HG03025 (cell line): ENCODE results near the gene ZNF775.
"Not testable (repeated sequence)": the region's sequence is repeated elsewhere in the genome, so short reads cannot be mapped to it uniquely, and the experiment has no call there.

Experiments
- ATAC-seq: cut with Tn5 transposase; IDR thresholded peaks from one replicate; pipeline ENCODE4 v1.9.1; 2021; ENCODE audit warnings: mild to moderate bottlenecking, moderate library complexity; ENCODE audit not compliant: unreplicated experiment, low FRiP score

ZNF775 gene

DNA sequence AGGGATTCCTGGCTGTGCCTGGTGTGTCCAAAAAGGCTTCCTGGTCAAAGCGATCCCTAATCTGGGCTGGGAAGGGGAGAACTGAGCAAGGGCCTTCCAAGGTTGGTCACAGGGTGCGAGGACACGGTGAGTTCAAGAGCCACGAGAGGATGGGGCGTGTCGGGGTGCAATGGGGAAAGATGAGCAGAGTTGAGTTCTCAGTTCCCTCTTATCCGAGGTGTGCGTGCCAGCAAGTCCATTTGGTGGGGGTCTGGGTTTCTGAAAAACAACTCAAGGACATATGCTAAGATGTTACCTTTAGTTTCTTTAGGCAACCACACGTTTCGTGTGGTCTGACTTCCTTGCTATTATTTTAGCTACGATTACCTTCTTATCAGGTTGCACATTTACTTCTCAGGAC, 1.3 kb downstream of the ZNF775 start:
- ATAC-seq: peak; percentile 17

DNA sequence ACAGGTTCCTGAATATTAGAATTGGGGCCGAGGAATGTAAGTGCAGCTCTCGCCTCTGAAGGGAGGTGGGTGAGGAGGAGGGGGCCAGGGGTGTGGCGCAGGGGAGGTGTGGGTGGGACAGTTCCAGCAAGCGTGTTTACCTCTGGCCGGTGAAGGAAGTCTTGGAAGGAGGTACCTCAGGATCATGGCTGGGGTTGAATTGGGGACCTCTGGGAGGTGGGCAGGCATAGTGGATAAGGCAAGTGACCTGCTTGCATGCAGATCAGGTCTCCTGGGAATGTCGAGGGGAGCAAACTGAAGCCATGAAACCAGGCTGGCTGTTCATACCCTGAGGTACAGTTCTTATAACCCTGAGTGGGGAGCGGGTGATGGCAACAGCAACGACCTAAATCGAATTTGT, 2.0 kb downstream of the ZNF775 start:
- no peak for ATAC-seq

DNA sequence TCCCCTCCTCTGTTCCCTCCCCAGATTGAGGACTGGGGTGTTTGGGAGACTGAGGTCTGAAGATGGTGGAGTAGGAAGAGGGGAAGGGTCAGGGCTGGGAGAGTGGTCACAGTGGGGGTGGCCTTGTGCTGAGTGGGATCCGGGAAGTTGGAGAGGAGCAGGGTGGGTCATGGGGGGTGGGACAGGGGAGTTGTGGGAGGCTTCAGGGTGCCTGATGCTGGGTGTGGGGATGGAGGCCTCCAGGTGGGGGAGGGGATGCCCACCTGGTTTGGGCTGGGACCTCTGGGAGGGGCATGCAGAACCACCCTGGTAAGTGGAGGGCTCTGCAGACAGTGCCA, 2.6 kb downstream of the ZNF775 start:
- ATAC-seq: no peak

DNA sequence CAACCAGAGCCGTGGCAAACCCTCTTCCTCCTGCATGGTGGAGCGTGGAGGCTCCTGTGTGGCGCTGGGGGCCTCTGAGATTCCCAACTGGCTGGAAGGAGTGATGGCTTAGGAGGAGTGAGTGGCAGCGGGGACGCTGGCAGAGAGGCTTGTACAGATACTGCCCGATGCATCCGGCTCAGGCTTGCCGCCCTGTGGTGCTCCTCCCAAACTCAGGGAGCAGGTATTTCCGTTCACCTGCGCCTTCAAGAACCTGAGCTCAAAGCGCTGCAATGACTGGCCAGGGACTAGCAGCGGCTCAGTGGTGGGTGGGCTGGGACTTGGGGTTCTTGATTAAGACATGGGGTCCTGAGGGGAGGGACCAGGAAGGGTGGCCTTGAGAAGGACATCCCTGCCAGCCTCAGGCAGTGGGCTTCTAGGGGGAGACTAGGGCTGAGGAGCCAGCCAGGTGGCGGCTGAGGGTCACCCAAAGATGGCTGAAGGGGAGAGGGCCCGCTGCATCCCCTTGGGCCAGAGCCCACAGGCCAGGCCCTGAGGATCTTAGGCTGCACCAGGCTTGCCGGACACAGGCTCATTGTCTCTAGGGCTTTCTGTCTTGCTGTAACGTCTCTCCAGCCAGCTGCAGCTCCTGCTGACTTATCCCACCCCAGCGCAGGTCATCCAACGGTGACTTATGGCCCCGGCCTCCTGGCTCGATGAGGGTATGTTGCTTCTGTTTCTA, 3.2 kb downstream of the ZNF775 start:
- ATAC-seq: no peak

DNA sequence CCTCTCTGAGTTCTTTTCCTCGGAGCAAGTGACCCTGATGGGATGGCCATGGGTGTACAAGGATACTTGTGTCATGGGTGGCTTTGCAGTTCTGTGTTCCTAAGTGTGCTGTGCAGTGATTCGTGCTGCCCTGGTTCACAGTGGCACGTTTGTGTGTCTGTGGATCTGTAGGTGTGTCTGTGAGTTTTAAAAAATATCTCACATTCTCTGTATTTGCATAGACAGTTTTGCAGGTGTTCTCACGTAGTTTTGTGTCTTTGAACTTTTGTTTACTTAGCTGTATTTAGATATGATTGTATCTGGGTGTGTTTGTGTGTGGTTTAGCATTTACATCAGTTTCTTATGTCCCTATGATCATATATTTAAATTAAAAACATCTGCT, 3.7 kb downstream of the ZNF775 start:
- no peak for ATAC-seq

DNA sequence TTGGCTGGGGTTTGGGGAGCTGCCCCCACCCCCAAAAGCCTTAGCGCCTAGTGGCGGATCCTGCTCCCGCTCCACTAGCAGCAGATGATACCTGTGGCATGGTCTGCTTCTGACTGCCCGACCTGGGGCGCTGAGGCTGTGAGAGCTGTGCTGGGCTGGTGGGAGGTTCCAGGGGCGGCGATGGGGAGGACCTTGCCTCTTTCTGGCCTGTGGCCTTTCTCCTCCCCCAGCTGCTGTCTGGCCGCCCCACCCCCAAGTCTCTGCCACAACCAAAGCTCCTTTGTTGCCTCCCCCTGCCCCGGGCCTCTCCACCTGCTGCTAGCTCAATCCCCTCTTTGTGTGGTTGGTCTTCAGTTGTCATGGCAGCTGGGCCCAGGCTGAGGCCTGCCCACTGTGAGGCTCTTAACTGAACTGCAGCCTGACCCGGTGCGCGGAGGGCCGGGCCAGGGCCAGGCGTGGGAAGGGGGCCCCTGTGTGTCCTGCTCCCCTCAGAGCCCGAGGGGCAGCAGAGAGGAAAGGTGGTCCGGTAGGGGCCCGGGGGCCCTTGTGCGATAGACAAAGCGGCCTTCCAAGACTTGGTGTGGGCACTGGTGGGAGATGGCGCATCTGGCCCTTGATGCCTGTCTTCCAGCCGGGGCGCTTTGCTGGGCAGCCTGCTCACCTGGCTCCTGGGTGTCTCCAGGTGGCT, 4.7 kb downstream of the ZNF775 start:
- no peak for ATAC-seq

DNA sequence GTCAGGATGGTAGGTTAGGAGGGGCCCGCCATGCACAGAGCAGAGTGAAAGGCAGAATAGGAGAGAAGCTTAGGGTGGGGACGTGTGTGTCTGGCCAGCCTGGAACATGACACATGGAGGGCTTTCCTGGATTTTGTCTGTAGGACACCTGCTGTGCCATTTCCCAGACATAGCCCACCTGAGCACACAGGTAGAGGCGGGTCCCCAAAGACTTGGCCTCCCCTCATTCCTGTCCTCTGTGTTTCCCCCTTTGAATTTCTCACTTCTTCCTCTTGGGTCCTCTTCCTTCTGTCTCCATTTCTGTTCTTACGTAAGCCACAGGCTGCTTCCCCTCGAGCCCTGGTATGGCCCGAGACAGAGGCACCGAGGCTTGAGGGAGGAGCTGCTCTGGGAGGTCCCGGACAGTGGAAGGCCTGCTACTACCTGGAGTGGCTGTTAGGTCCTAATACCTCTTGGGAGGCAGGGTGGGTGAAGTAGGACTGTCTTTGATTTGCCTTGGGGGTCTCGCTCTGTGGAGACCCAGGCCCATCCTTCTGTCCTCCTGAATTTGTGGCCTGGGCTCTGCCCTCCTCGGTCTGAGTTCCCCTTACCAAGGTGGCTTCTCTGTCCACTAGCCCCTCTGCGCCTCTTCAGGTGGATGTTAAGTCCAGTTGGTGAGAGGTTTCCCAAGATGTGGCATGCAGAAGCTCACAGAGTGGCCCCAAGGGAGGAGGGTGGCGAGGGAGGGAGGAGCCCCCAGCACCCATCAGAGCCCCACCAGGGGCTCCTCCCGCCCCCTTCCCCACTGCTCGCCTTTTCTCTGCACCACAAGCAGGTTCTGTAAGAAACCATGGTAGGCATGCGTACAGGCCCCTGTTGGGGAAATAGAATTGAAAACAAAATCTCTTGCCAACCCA, 5.5 kb downstream of the ZNF775 start:
- ATAC-seq: no peak

DNA sequence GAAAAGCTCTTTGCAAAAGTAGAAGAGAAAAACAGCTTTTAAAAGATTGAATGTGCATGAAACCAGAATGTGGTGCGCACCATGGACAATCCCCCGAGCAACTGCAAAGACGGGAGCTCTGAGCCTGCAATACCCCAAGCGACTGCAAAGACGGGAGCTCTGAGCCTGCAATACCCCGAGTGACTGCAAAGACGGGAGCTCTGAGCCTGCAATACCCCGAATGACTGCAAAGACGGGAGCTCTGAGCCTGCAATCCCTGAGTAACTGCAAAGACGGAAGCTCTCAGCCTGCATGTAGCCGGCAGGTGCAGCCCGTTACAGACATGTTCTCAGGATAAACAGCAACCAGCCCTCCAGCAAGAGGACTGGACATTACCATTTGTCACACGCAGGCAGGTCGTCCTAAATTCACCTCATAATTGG, 6.2 kb downstream of the ZNF775 start:
- no peak for ATAC-seq

DNA sequence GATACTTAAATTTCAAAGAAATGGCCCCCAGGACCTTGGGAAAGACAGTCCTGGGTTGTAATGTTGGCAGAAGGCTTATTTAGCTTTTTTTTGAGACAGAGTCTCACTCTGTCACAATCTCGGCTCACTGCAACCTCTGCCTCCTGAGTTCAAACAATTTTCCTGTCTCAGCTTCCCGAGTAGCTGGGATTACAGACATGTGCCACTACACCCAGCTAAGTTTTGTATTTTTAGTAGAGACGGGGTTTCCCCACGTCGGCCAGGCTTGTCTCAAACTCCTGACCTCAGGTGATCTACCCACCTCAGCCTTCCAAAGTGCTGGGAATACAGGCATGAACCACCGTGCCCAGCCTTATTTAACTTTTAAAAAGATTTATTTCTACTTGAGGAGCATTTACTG, 6.8 kb downstream of the ZNF775 start:
- not testable (repeated sequence) for ATAC-seq

DNA sequence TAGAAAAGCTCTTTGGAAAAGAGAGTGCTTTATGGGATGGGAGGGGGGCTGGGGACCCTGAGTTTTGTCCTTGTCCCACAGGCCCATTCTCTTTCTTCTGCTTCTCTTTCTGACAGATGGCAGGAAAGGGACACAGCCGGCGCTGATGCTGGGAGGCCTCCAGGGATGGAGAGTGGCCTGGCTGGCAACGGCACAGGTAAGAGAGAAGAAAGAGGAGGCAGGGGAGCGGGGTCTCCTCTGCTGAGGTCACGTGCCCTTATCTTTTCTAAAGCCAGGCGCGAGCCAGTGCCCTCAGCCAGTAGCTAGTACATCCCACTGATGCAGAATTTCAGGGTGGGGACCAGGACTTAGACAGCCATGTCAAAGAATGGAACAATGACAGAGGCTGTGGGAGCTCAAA, 9.2 kb downstream of the ZNF775 start:
- ATAC-seq: no peak

DNA sequence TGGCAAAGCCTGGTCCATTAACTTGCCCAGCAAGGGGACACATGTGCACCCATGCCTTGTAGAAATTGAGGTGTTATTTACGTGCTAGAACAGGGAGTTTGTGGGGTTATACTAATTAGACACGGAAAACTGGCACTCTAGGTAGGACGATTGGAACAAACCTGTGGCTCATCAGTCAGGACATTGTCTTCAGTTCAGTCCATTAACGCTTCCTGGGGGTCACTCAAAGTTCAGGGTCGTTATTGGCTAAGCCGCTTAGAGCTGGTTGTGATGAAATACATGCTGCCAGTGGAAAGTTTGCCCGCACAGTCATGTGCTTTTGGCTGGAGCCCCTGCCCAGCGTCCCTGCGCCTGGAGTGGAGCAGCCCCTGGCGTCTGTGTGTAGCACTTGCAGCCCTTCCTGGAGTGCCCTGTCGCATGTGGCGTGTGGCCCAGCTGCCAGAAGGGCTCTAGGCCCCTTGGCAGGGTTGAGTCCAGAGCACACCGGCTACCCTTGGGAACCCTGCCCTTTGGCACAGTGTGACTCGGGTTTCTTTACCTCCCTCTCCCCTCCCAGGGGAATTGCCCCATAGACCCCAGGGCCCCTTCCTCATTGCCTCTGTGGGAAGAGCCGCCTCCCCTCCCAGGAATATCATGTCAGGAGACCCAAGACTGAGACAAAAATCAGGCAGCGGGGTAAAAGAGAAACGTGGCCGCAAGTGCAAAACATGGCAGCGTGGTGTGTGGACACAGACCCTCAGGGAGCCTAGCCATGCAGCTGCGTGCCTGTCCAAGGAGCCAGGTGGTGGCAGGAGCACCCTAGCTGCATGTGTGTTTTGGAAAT, 9.8 kb downstream of the ZNF775 start:
- ATAC-seq: no peak

DNA sequence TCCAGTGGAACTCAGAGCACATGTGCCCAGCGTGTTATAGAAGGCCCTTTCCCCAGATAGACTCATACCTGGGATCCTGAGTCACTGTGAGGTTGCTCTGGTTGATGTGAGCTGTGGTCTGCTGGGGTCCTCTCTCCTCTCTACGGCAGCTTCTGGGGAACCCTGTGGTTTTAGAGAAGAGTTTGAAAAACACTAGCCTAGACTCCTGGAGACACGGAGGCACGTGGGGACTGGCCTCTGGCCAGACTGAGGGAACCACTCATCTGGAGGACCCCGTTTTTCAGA, 10.3 kb downstream of the ZNF775 start:
- no peak for ATAC-seq

DNA sequence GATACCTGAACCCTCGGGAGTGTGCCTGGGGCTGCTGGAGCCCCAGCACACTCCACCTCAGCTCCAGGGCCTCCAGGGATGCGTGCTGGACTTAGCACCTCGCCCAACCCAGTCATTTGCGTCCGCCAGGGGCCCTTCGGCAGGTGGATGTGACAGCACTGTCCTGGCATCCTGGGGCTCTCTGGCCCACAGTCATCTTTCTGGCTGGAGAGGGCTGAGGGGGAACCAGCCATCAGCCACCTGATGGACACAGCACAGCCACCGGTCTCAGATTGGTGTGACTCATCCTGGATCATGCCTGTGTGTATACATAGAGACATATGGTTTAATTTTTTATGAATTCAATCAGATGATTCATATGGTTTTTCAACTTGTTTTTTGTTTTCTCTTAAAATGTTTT, 11.1 kb downstream of the ZNF775 start:
- ATAC-seq: no peak

DNA sequence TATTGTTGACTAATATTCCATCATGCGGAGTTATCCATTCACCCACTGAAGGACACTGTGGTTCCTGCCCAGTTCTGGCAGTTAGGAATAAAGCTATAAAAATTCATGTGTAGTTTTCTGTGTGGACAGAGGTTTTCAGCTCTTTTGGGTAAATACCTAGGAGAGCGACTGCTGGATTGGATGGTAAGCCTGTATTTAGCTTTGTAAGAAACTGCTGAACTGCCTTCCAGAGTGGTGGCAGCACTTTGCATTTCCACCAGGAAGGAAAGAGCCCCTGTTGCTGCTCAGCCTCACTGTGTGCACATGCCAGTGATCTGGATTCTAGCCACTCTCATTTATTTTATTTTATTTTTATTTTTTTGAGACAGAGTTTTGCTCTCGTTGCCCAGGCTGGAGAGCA, 14.2 kb downstream of the ZNF775 start:
- ATAC-seq: no peak

DNA sequence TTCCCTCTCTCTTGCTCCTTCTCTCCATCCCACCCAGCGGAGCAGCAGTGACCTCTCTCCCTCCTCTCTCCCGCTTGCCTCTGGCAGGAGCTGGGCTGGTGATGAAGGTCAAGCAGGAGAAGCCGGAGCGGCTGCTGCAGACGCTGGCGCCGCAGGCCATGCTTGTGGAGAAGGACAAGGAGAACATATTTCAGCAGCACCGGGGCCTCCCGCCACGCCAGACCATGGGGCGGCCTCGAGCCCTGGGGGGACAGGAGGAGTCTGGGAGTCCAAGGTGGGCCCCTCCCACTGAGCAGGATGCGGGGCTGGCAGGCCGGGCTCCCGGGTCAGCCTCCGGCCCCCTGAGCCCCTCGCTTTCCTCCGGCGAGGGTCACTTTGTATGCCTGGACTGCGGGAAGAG, 17.3 kb downstream of the ZNF775 start:
- no peak for ATAC-seq

DNA sequence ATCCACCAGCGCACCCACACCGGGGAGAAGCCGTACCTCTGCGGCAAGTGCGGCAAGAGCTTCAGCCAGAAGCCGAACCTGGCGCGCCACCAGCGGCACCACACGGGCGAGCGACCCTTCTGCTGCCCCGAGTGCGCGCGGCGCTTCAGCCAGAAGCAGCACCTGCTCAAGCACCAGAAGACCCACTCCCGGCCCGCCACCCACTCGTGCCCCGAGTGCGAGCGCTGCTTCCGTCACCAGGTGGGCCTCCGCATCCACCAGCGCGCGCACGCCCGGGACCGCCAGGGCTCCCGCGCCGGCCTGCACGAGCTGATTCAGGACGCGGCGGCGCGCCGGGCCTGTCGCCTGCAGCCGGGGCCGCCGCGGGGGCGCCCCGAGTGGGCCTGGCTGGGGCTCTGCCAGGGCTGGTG, 17.7 kb downstream of the ZNF775 start:
- no peak for ATAC-seq

DNA sequence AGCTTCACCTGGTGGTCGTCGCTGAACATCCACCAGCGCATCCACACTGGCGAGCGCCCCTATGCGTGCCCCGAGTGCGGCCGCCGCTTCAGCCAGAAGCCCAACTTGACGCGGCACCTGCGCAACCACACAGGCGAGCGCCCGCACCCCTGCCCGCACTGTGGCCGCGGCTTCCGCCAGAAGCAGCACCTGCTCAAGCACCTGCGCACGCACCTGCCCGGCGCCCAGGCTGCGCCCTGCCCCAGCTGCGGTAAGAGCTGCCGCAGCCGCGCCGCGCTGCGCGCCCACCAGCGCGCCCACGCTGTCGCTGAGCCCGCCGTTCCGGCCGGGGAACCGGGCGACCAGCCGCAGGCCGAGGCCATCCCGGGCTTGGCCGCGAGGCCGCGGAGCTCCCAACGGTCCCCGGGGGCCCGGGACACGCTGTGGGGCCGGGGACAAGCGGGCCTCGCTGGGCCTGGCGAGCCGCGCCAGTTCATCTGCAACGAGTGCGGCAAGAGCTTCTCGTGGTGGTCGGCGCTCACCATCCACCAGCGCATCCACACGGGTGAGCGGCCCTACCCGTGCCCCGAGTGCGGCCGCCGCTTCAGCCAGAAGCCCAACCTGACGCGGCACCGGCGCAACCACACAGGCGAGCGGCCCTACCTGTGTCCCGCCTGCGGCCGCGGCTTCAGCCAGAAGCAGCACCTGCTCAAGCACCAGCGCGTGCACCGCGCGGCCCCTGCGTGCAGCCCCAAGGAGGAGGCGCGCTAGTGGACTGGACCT, 18.4 kb downstream of the ZNF775 start:
- no peak for ATAC-seq

DNA sequence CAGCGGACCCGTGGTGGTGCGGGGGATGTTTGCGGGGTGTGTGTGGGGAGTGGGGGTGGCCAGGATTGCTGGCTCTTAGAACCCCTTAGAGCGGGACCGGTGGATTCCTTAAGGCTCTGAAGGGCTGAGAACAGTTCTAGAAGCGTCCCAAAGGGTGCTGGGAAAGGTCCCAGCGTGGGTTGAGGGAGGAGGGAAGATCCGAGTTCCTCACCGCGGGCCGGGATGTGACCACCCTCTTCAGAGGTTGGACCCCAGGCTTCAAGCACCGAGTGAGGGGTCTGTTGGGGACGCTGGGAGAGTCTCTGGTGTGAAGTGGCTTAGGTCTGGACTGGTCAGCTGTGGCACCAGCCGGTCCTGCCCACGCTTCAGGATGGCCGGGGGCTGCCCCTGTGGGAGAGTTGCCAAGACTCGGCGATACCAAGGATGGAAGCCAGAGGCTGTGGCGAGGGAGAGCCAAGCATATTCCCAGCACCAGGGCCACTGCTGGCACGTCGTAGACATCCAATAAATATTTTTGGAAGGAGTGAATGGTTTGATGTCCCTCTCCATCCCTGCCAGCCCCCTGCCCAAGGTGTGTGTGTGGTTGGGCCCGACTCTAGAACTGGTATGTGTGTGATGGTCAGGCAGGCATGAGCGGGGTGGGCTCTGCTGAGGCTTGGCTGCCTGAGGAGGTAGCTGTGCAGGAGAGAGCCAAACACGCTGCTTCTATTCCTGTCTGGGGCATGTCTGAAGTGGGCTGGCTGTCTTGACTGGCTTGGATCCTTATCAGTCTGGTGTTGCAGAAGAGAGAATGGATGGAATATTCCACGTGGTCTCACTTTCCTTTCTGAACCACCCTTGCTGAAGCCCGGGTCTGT, 19.2 kb downstream of the ZNF775 start:
- ATAC-seq: no peak

DNA sequence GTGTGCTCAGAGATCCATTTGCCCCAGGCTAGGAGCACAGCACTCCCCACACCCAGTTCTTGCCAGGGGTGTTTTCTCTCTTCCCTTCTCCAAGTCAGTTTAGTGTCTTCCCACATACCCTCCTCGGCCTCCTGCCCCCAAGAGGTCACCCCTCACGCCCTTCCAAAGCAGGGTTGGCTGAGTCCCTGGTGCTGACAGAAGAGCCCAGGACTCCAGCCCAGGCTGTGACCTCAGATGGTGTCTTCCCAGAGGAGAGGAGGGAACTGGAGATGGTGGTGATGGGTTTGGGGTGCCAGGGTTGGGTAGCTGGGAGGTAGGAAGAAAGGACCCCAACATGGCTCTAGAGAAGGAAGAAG, 19.8 kb downstream of the ZNF775 start:
- ATAC-seq: no peak
